HL-60 (cell line): ENCODE data around the gene PCGF3.

Source experiments
- DNase-seq, 2 experiments: peaks; one replicate each; pipeline ENCODE4 v3.0.0-alpha.2; 2010 to 2020; ENCODE audit warnings: low read depth in 1 of 2, low spot score in 1 of 2
- H3K27ac ChIP-seq: fragments of 250-450 bp; sonication (Bioruptor Pico); replicated peaks from 2 replicates; pipeline ENCODE4 v1.5.1; 2020; ENCODE audit warnings: mild to moderate bottlenecking, moderate library complexity
- H3K27me3 ChIP-seq: fragments of 250-450 bp; sonication (Bioruptor Pico); 2 replicates; pipeline ENCODE4 v1.5.1; 2021; ENCODE audit warnings: mild to moderate bottlenecking, moderate library complexity; ENCODE audit not compliant: insufficient read depth, poor library complexity, severe bottlenecking
- H3K4me3 ChIP-seq: replicated peaks from 2 replicates; pipeline ENCODE4 v1.5.1; 2011; ENCODE audit warnings: mild to moderate bottlenecking, control low read depth, low read length; ENCODE audit not compliant: insufficient read depth
- GABPA ChIP-seq: IDR thresholded peaks from 2 replicates; pipeline ENCODE4 v1.6.1; 2012; ENCODE audit warnings: low read depth
- POLR2AphosphoS5 ChIP-seq: IDR thresholded peaks from 2 replicates; pipeline ENCODE4 v1.6.1; 2012; ENCODE audit warnings: low read depth
- SPI1 ChIP-seq: IDR thresholded peaks from 2 replicates; pipeline ENCODE4 v1.6.1; 2012; ENCODE audit warnings: low read depth, mild to moderate bottlenecking, borderline replicate concordance
- TF ChIP-seq, protein P1 (sequence below): IDR thresholded peaks from one replicate; pipeline ENCODE4 v1.5.1; 2011; ENCODE audit warnings: low read length, control low read depth, inconsistent platforms; ENCODE audit not compliant: insufficient read depth
- TF ChIP-seq, protein P2 (sequence below): IDR thresholded peaks from 2 replicates; pipeline ENCODE4 v1.6.1; 2012; ENCODE audit warnings: low read depth; ENCODE audit not compliant: insufficient replicate concordance

The PCGF3 gene

DNA sequence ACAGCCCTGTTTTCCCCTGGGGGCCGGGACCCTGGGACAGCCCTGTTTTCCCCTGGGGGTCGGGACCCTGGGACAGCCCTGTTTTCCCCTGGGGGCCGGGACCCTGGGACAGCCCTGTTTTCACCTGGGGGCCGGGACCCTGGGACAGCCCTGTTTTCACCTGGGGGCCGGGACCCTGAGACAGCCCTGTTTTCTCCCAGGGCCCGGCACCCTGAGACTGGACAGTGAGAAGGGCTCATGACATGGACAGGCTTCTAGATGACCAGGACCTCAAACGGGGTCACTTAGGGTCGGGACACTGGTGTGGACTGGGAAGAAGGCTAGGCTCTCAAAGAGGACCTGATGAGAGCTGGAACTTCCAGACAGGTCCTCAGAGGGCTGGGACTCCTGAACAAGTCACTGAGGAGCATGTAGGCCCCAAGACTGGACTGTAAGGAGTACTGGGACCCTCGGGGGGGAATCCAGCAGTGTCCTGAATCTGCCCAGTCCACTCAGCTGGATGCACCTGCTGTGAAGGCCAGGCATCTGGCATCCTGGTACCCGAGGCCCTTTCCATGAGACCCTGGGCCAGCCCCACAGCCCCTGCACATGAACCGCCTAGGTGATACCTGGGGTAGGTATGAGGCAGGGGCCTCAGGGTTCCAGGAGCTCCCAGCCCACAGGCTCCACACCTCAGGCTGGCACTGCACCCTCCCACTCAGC, 2.4 kb downstream of the PCGF3 start:
- no peaks in the 10 kb centered on the region for H3K27me3 ChIP-seq
- DNase-seq = no peak
- TF ChIP-seq, protein P1, sequence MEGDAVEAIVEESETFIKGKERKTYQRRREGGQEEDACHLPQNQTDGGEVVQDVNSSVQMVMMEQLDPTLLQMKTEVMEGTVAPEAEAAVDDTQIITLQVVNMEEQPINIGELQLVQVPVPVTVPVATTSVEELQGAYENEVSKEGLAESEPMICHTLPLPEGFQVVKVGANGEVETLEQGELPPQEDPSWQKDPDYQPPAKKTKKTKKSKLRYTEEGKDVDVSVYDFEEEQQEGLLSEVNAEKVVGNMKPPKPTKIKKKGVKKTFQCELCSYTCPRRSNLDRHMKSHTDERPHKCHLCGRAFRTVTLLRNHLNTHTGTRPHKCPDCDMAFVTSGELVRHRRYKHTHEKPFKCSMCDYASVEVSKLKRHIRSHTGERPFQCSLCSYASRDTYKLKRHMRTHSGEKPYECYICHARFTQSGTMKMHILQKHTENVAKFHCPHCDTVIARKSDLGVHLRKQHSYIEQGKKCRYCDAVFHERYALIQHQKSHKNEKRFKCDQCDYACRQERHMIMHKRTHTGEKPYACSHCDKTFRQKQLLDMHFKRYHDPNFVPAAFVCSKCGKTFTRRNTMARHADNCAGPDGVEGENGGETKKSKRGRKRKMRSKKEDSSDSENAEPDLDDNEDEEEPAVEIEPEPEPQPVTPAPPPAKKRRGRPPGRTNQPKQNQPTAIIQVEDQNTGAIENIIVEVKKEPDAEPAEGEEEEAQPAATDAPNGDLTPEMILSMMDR = no peak
- TF ChIP-seq SPI1 (no peak), POLR2AphosphoS5 (no peak), GABPA (no peak)
- TF ChIP-seq, protein P2, sequence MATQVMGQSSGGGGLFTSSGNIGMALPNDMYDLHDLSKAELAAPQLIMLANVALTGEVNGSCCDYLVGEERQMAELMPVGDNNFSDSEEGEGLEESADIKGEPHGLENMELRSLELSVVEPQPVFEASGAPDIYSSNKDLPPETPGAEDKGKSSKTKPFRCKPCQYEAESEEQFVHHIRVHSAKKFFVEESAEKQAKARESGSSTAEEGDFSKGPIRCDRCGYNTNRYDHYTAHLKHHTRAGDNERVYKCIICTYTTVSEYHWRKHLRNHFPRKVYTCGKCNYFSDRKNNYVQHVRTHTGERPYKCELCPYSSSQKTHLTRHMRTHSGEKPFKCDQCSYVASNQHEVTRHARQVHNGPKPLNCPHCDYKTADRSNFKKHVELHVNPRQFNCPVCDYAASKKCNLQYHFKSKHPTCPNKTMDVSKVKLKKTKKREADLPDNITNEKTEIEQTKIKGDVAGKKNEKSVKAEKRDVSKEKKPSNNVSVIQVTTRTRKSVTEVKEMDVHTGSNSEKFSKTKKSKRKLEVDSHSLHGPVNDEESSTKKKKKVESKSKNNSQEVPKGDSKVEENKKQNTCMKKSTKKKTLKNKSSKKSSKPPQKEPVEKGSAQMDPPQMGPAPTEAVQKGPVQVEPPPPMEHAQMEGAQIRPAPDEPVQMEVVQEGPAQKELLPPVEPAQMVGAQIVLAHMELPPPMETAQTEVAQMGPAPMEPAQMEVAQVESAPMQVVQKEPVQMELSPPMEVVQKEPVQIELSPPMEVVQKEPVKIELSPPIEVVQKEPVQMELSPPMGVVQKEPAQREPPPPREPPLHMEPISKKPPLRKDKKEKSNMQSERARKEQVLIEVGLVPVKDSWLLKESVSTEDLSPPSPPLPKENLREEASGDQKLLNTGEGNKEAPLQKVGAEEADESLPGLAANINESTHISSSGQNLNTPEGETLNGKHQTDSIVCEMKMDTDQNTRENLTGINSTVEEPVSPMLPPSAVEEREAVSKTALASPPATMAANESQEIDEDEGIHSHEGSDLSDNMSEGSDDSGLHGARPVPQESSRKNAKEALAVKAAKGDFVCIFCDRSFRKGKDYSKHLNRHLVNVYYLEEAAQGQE = no peak
- no peak overlapping the region for H3K27ac ChIP-seq
- H3K4me3 ChIP-seq = no peak overlapping the region

DNA sequence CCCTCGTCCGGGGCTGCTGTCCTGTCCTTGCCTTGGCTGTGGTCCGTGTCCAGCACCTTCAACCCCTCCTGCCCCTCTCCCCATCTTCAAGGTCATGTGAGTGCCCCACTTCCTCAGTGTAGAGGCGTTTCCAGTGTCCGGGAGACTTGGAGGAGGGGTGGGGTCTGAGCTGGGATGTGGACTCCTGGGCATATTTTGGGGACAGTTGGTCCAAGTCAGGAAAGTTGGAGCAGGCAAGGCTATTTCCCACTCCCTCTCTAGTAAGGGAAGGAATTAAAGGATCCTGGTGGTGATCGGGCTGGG, 3.0 kb downstream of the PCGF3 start:
- Histone ChIP-seq H3K27ac (no peak overlapping the region), H3K4me3 (no peak overlapping the region), H3K27me3 (no peaks in the 10 kb centered on the region)
- TF ChIP-seq GABPA = no peak
- TF ChIP-seq, protein P1 = no peak
- no peak for TF ChIP-seq SPI1
- TF ChIP-seq POLR2AphosphoS5 = no peak
- TF ChIP-seq, protein P2 = no peak
- no peak for DNase-seq

DNA sequence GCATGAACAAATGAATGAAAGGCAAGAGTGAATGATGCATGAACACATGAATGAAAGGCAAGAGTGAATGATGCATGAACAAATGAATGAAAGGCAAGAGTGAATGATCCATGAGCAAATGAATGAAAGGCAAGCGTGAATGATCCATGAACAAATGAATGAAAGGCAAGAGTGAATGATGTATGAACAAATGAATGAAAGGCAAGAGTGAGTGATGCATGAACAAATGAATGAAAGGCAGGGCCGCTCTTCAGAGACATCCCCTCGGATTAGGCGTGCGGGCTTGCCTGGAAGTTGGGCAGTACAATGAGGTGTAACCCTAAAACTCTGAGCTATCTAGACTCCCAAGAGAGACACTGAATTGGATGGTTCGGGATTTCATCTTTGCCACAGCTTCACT, 3.7 kb downstream of the PCGF3 start:
- no peak overlapping the region for H3K27ac ChIP-seq
- no peaks in the 10 kb centered on the region for H3K27me3 ChIP-seq
- no peak overlapping the region for H3K4me3 ChIP-seq
- no peak for DNase-seq
- TF ChIP-seq, protein P1 = no peak

DNA sequence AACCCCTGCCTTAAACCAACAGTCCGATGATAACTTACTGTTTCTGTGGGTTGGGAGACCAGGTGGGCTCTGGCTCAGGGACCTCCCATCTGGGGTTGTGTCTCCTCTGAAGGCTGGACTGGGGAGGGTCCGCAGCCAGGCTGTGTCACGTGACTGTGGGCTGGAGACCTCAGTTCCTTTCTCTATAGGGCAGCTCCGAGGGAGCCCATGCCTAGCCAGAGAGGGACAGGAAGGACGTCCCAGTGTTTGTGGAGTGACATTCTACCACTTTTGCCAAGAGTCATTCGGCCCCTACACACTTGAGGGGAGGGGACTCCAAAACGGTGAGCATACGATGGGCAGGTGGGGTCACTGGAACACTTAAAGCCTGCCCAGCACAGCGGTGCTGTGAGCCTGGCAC, 4.5 kb downstream of the PCGF3 start:
- TF ChIP-seq GABPA = no peak
- no peak for TF ChIP-seq SPI1
- no peak for TF ChIP-seq POLR2AphosphoS5
- TF ChIP-seq, protein P2 = no peak
- TF ChIP-seq, protein P1 = no peak
- Histone ChIP-seq H3K27ac (no peak overlapping the region), H3K27me3 (no peaks in the 10 kb centered on the region), H3K4me3 (no peak overlapping the region)
- no peak for DNase-seq
